ES-I3 (cell line): ENCODE measurements around the gene HDAC8.
"Not testable (repeated sequence)": the region's sequence is repeated elsewhere in the genome, so short reads cannot be mapped to it uniquely, and the experiment has no call there.

Experiments used
- H3K36me3 ChIP-seq: 2 replicates; pipeline ENCODE4 v1.6.1; 2013; ENCODE audit warnings: mild to moderate bottlenecking, low read length, control low read depth, moderate library complexity; ENCODE audit not compliant: insufficient read depth
- H3K4me1 ChIP-seq: 2 replicates; pipeline ENCODE4 v1.6.1; 2013; ENCODE audit warnings: mild to moderate bottlenecking, control low read depth, low read length; ENCODE audit not compliant: insufficient read depth
- H3K9ac ChIP-seq: 2 replicates; pipeline ENCODE4 v1.6.1; 2013; ENCODE audit warnings: low read depth, mild to moderate bottlenecking, low read length, moderate library complexity
- H3K9me3 ChIP-seq: 2 replicates; pipeline ENCODE4 v1.6.1; 2013; ENCODE audit warnings: mild to moderate bottlenecking, low read length, moderate library complexity; ENCODE audit not compliant: control insufficient read depth, insufficient read depth

Gene HDAC8

GRCh38 chrX:72572248-72573157, at the start of gene HDAC8:
Gene HDAC8 (minus strand): TSS chrX:72572843. CDS start chrX:72572761, 82 bp downstream.
- Histone ChIP-seq H3K36me3 (0 out of 2 replicates have a peak, but pooled peaks cover 2% of the 10 kb centered on the region), H3K9ac (peak within 1 kb of the TSS; percentile 90), H3K4me1 (no peaks in the 10 kb centered on the region)

GRCh38 chrX:72621625-72622485, 49.2 kb upstream of the HDAC8 start:
- no peak overlapping the region for H3K9ac ChIP-seq
- H3K9me3 ChIP-seq = no peaks in the 10 kb centered on the region
- no peaks in the 10 kb centered on the region; the same call in 1 of the 2 replicates for H3K4me1 ChIP-seq
- H3K36me3 ChIP-seq = peaks cover 1% of the 10 kb centered on the region; the same call in 1 of the 2 replicates

More at GRCh38 chrX:72572248-72573157, at the start of gene HDAC8:
- H3K9me3 ChIP-seq = no peaks in the 10 kb centered on the region

- Histone ChIP-seq H3K9ac (no peak overlapping the region), H3K4me1 (no peaks in the 10 kb centered on the region; the same call in 1 of the 2 replicates), H3K36me3 (no peaks in the 10 kb centered on the region), H3K9me3 (no peaks in the 10 kb centered on the region)
Observed at GRCh38 chrX:72621163-72621562, 48.5 kb upstream of the HDAC8 start.

- no peaks in the 10 kb centered on the region; the same call in 1 of the 2 replicates for H3K4me1 ChIP-seq
- H3K9me3 ChIP-seq = no peaks in the 10 kb centered on the region
- H3K36me3 ChIP-seq = no peaks in the 10 kb centered on the region
- no peak overlapping the region for H3K9ac ChIP-seq
Observed at GRCh38 chrX:72620550-72621145, 48.0 kb upstream of the HDAC8 start.

GRCh38 chrX:72609313-72609712, 36.7 kb upstream of the HDAC8 start:
- Histone ChIP-seq H3K9me3 (no peaks in the 10 kb centered on the region), H3K9ac (no peak overlapping the region), H3K36me3 (no peaks in the 10 kb centered on the region; the same call in 1 of the 2 replicates), H3K4me1 (no peaks in the 10 kb centered on the region)

GRCh38 chrX:72604705-72605104, 32.1 kb upstream of the HDAC8 start:
- Histone ChIP-seq H3K4me1 (no peaks in the 10 kb centered on the region), H3K9ac (no peak overlapping the region), H3K9me3 (no peaks in the 10 kb centered on the region), H3K36me3 (no peaks in the 10 kb centered on the region; the same call in 1 of the 2 replicates)

GRCh38 chrX:72604112-72604511, 31.5 kb upstream of the HDAC8 start:
- no peak overlapping the region for H3K9ac ChIP-seq
- H3K9me3 ChIP-seq = no peaks in the 10 kb centered on the region
- no peaks in the 10 kb centered on the region for H3K4me1 ChIP-seq
- H3K36me3 ChIP-seq = no peaks in the 10 kb centered on the region; the same call in 1 of the 2 replicates

- H3K9me3 ChIP-seq, H3K9ac ChIP-seq, H3K4me1 ChIP-seq, H3K36me3 ChIP-seq: not testable (repeated sequence)
Observed at GRCh38 chrX:72591038-72591437, 18.4 kb upstream of the HDAC8 start.

- H3K9me3 ChIP-seq = no peaks in the 10 kb centered on the region
- H3K4me1 ChIP-seq = no peaks in the 10 kb centered on the region
- H3K36me3 ChIP-seq = no peaks in the 10 kb centered on the region
- no peak overlapping the region for H3K9ac ChIP-seq
Observed at GRCh38 chrX:72584163-72584562, 11.5 kb upstream of the HDAC8 start.

- H3K4me1 ChIP-seq = no peaks in the 10 kb centered on the region
- H3K9me3 ChIP-seq = no peaks in the 10 kb centered on the region
- no peaks in the 10 kb centered on the region for H3K36me3 ChIP-seq
- H3K9ac ChIP-seq = no peak overlapping the region
Observed at GRCh38 chrX:72576141-72576894, 3.7 kb upstream of the HDAC8 start.

GRCh38 chrX:72573158-72573511, 492 bp upstream of the HDAC8 start:
- peak overlapping the region; percentile 90 for H3K9ac ChIP-seq
- H3K4me1 ChIP-seq = no peaks in the 10 kb centered on the region
- H3K36me3 ChIP-seq = no peaks in the 10 kb centered on the region
- H3K9me3 ChIP-seq = no peaks in the 10 kb centered on the region

- H3K4me1 ChIP-seq = no peaks in the 10 kb centered on the region
- H3K36me3 ChIP-seq = 0 out of 2 replicates have a peak, but pooled peaks cover 2% of the 10 kb centered on the region
- H3K9ac ChIP-seq = no peak overlapping the region
- no peaks in the 10 kb centered on the region for H3K9me3 ChIP-seq
Observed at GRCh38 chrX:72569786-72570185, 2.9 kb downstream of the HDAC8 start.

- no peaks in the 10 kb centered on the region for H3K9me3 ChIP-seq
- 0 out of 2 replicates have a peak, but pooled peaks cover 2% of the 10 kb centered on the region for H3K36me3 ChIP-seq
Observed at GRCh38 chrX:72568406-72569092, 4.1 kb downstream of the HDAC8 start.

More at GRCh38 chrX:72568406-72569092, 4.1 kb downstream of the HDAC8 start:
- no peaks in the 10 kb centered on the region for H3K4me1 ChIP-seq
- H3K9ac ChIP-seq = no peak overlapping the region
